DLD1 (cell line): ENCODE results near the gene FUT7.
"Not testable (repeated sequence)": the region's sequence is repeated elsewhere in the genome, so short reads cannot be mapped to it uniquely, and the experiment has no call there.

Experiments
- in situ Hi-C: cut with HindIII; loops from 2 replicates; pipeline ENCODE4 v1.10.0; 2017; ENCODE audit warnings: low sequenced_read_pairs

FUT7 gene

GRCh38 chr9:137066096-137066861 is 34.4 kb upstream of the FUT7 start:
- in situ Hi-C loops: no loop called here

- in situ Hi-C loops: no loop called here
These were observed 33.6 kb upstream of the FUT7 start for GRCh38 chr9:137065336-137065967.

GRCh38 chr9:137064880-137065164 is 32.9 kb upstream of the FUT7 start:
- in situ Hi-C loops: no loop called here

GRCh38 chr9:137064027-137064879 is 32.4 kb upstream of the FUT7 start:
- in situ Hi-C loops: no loop called here

- in situ Hi-C loops: no loop called here
These were observed 31.6 kb upstream of the FUT7 start for GRCh38 chr9:137063311-137064026.

- in situ Hi-C loops: not testable (repeated sequence)
These were observed 30.9 kb upstream of the FUT7 start for GRCh38 chr9:137062798-137063197.

GRCh38 chr9:137062384-137062783 is 30.5 kb upstream of the FUT7 start:
- in situ Hi-C loops: no loop called here

- in situ Hi-C loops: no loop called here
These were observed 26.8 kb upstream of the FUT7 start for GRCh38 chr9:137058521-137059234.

GRCh38 chr9:137057545-137057944 is 25.7 kb upstream of the FUT7 start:
- in situ Hi-C loops: no loop called here

GRCh38 chr9:137056739-137057415 is 25.0 kb upstream of the FUT7 start:
- in situ Hi-C loops: no loop called here

GRCh38 chr9:137055385-137056364 is 23.8 kb upstream of the FUT7 start:
- in situ Hi-C loops: no loop called here

GRCh38 chr9:137054932-137055384 is 23.1 kb upstream of the FUT7 start:
- in situ Hi-C loops: no loop called here

GRCh38 chr9:137053944-137054931 is 22.4 kb upstream of the FUT7 start, which contains the start of gene ENTPD2:
Gene ENTPD2, minus strand, starts transcription at chr9:137054061. Its CDS starts 64 bp downstream, at chr9:137053997.
- in situ Hi-C loops: no loop called here

- in situ Hi-C loops: no loop called here
These were observed 21.4 kb upstream of the FUT7 start for GRCh38 chr9:137052998-137053943.

- in situ Hi-C loops: no loop called here
These were observed 20.4 kb upstream of the FUT7 start for GRCh38 chr9:137052293-137052692.

GRCh38 chr9:137051145-137051724 is 19.3 kb upstream of the FUT7 start:
- in situ Hi-C loops: no loop called here
